Osteoblast (primary cell): ENCODE data around the gene ANKRD29. TPM values are rescaled to one million over a fixed set of nuclear protein-coding genes. Genes with fewer than 3 reads are reported as not detected.
A peak's percentile ranks its signal among the peaks of the same experiment; 100 is the strongest.

Source experiments
- DNase-seq: peaks from one replicate; pipeline ENCODE4 v3.0.0; 2011; ENCODE audit warnings: low spot score, mixed read lengths; ENCODE audit not compliant: insufficient read length; ENCODE audit errors: missing footprints
- H2AFZ ChIP-seq: 2 replicates; pipeline ENCODE4 v1.6.0; 2011; ENCODE audit warnings: mild to moderate bottlenecking, low read length
- H3K27ac ChIP-seq: 2 replicates; pipeline ENCODE4 v1.5.1; 2011; ENCODE audit warnings: mild to moderate bottlenecking, low read depth, low read length, moderate library complexity
- H3K27me3 ChIP-seq: 2 replicates; pipeline ENCODE4 v1.6.0; 2012; ENCODE audit warnings: mild to moderate bottlenecking, control low read depth, inconsistent platforms, low read length, moderate library complexity; ENCODE audit not compliant: insufficient read depth
- H3K36me3 ChIP-seq: 2 replicates; pipeline ENCODE4 v1.5.1; 2011; ENCODE audit warnings: mild to moderate bottlenecking, low read length, control low read depth, moderate library complexity; ENCODE audit not compliant: insufficient read depth
- H3K4me1 ChIP-seq: 2 replicates; pipeline ENCODE4 v1.5.1; 2011; ENCODE audit warnings: mild to moderate bottlenecking, low read length, control low read depth, moderate library complexity; ENCODE audit not compliant: insufficient read depth
- H3K4me2 ChIP-seq: 2 replicates; pipeline ENCODE4 v1.6.0; 2011; ENCODE audit warnings: mild to moderate bottlenecking, low read length; ENCODE audit not compliant: insufficient read depth
- H3K4me3 ChIP-seq: fragments of 200-600 bp; sonication (generic); 3 replicates; pipeline ENCODE4 v1.5.1; 2012; ENCODE audit warnings: mild to moderate bottlenecking, low read length, inconsistent platforms; ENCODE audit not compliant: insufficient read depth
- H3K79me2 ChIP-seq: 2 replicates; pipeline ENCODE4 v1.6.0; 2012; ENCODE audit warnings: mild to moderate bottlenecking, low read length, control low read depth, inconsistent platforms; ENCODE audit not compliant: insufficient read depth
- H3K9me3 ChIP-seq: 2 replicates; pipeline ENCODE4 v1.5.1; 2011; ENCODE audit warnings: low read depth, low read length, control low read depth
- H4K20me1 ChIP-seq: 2 replicates; pipeline ENCODE4 v1.6.0; 2012; ENCODE audit warnings: mild to moderate bottlenecking, low read length, control low read depth; ENCODE audit not compliant: insufficient read depth
- CTCF ChIP-seq: IDR thresholded peaks from 2 replicates; pipeline ENCODE4 v1.5.1; 2011; ENCODE audit warnings: mild to moderate bottlenecking, low read depth, low read length, moderate library complexity; ENCODE audit errors: extremely low read depth
- total RNA-seq: library from RNA; depleted of rRNA; stranded (reverse); fragments of >200 nt; gene quantifications from 2 replicates; pipeline ENCODE4 v1.2.3, GENCODE V29; 2012

The ANKRD29 gene
- total RNA-seq, 1 donor: 9.8 TPM

- no peak overlapping the region for H2AFZ ChIP-seq
- H3K4me2 ChIP-seq: no peak overlapping the region
- H3K27me3 ChIP-seq: peaks cover 18% of the 10 kb centered on the region
- H4K20me1 ChIP-seq: no peaks in the 10 kb centered on the region
- H3K4me1 ChIP-seq: peaks cover 7% of the 10 kb centered on the region
- H3K9me3 ChIP-seq: no peaks in the 10 kb centered on the region
- H3K36me3 ChIP-seq: no peaks in the 10 kb centered on the region
- H3K27ac ChIP-seq: no peak overlapping the region
- no peaks in the 10 kb centered on the region for H3K79me2 ChIP-seq
- no peak for DNase-seq
- no peak for TF ChIP-seq CTCF
- H3K4me3 ChIP-seq: no peak overlapping the region
Observed at GRCh38 chr18:23675896-23676295, 13.2 kb upstream of the ANKRD29 start.

GRCh38 chr18:23675236-23675635, 12.5 kb upstream of the ANKRD29 start:
- Histone ChIP-seq H2AFZ (no peak overlapping the region), H3K4me2 (no peak overlapping the region), H3K4me1 (peaks cover 7% of the 10 kb centered on the region), H3K27ac (no peak overlapping the region), H4K20me1 (no peaks in the 10 kb centered on the region), H3K27me3 (peaks cover 24% of the 10 kb centered on the region), H3K79me2 (no peaks in the 10 kb centered on the region), H3K36me3 (no peaks in the 10 kb centered on the region), H3K9me3 (no peaks in the 10 kb centered on the region), H3K4me3 (no peak overlapping the region)
- TF ChIP-seq CTCF: no peak
- DNase-seq: no peak

GRCh38 chr18:23673725-23674124, 11.0 kb upstream of the ANKRD29 start:
- Histone ChIP-seq H3K9me3 (no peaks in the 10 kb centered on the region), H3K4me1 (peaks cover 12% of the 10 kb centered on the region), H3K79me2 (no peaks in the 10 kb centered on the region), H2AFZ (no peak overlapping the region), H4K20me1 (no peaks in the 10 kb centered on the region), H3K4me3 (no peak overlapping the region), H3K27me3 (peaks cover 25% of the 10 kb centered on the region), H3K36me3 (no peaks in the 10 kb centered on the region), H3K4me2 (no peak overlapping the region), H3K27ac (no peak overlapping the region)
- no peak for TF ChIP-seq CTCF
- DNase-seq: no peak

GRCh38 chr18:23671564-23671963, 8.9 kb upstream of the ANKRD29 start:
- Histone ChIP-seq H3K27me3 (peaks cover 30% of the 10 kb centered on the region), H4K20me1 (no peaks in the 10 kb centered on the region), H2AFZ (no peak overlapping the region), H3K79me2 (no peaks in the 10 kb centered on the region), H3K4me2 (no peak overlapping the region), H3K36me3 (no peaks in the 10 kb centered on the region), H3K4me3 (no peak overlapping the region), H3K4me1 (peaks cover 12% of the 10 kb centered on the region), H3K9me3 (no peaks in the 10 kb centered on the region), H3K27ac (no peak overlapping the region)
- peak; percentile 76 for DNase-seq
- TF ChIP-seq CTCF: no peak
